GM23338 (cell line): Measurements from ENCODE around the gene MAPKAPK2. TPM values are rescaled to one million over a fixed set of nuclear protein-coding genes. Genes with fewer than 3 reads are reported as not detected.

Source experiments
- CREB1 ChIP-seq: fragments of 250-450 bp; sonication (Bioruptor Pico); IDR thresholded peaks from 2 replicates; pipeline ENCODE4 v1.5.0; 2020; ENCODE audit warnings: low read depth, mild to moderate bottlenecking, moderate library complexity
- ETS1 ChIP-seq: IDR thresholded peaks from 2 replicates; pipeline ENCODE4 v1.6.1; 2016; ENCODE audit warnings: antibody characterized with exemption
- EZH2phosphoT487 ChIP-seq: fragments of 200-600 bp; sonication (generic); IDR thresholded peaks from one replicate; pipeline ENCODE4 v1.8.1; 2018; ENCODE audit warnings: antibody characterized with exemption; ENCODE audit not compliant: unreplicated experiment
- JUNB ChIP-seq: IDR thresholded peaks from one replicate; pipeline ENCODE4 v1.6.1; 2016; ENCODE audit warnings: antibody characterized with exemption; ENCODE audit not compliant: unreplicated experiment
- NANOG ChIP-seq: IDR thresholded peaks from 2 replicates; pipeline ENCODE4 v1.6.1; 2016; ENCODE audit warnings: antibody characterized with exemption, borderline replicate concordance
- POLR2AphosphoS5 ChIP-seq: IDR thresholded peaks from 2 replicates; pipeline ENCODE4 v1.6.1; 2016; ENCODE audit warnings: antibody characterized with exemption, low read depth
- REST ChIP-seq: IDR thresholded peaks from one replicate; pipeline ENCODE4 v1.6.1; 2018; ENCODE audit warnings: antibody characterized with exemption; ENCODE audit not compliant: unreplicated experiment
- ZNF114 ChIP-seq: fragments of 250-450 bp; sonication (Bioruptor Pico); IDR thresholded peaks from 2 replicates; pipeline ENCODE4 v1.5.0; 2020; ENCODE audit warnings: mild to moderate bottlenecking, moderate library complexity
- ZNF331 ChIP-seq: fragments of 250-450 bp; sonication (Bioruptor Pico); IDR thresholded peaks from 2 replicates; pipeline ENCODE4 v1.5.0; 2020; ENCODE audit warnings: low read depth, mild to moderate bottlenecking, moderate library complexity
- ZNF462 ChIP-seq: fragments of 250-450 bp; sonication (Bioruptor Pico); IDR thresholded peaks from 2 replicates; pipeline ENCODE4 v1.5.0; 2020; ENCODE audit warnings: mild to moderate bottlenecking, moderate library complexity
- polyA plus RNA-seq: library from polyadenylated mRNA; unstranded; fragments of >200 nt; fragmentation: Nextera tagmentation; extraction: Ambion mirVana; gene quantifications from 2 replicates; pipeline ENCODE4 v1.2.1, GENCODE V29; 2016
- total RNA-seq: library from RNA; depleted of rRNA; stranded (reverse); fragments of >200 nt; shearing (Covaris generic); gene quantifications from 2 replicates; pipeline ENCODE4 v1.2.3, GENCODE V29; 2014

Gene MAPKAPK2
- total and polyA plus RNA-seq, 2 experiments from 2014 or later = 10.1 to 30.4 TPM

GRCh38 chr1:206770531-206771337 is 86.0 kb downstream of the MAPKAPK2 start, which contains the start of gene IL19 (continued):
- TF ChIP-seq ZNF462 (no peak), NANOG (no peak), ZNF114 (CRISPR knock-in tag) (no peak), CREB1 (no peak), EZH2phosphoT487 (no peak), JUNB (no peak), POLR2AphosphoS5 (no peak), ETS1 (no peak), REST (no peak), ZNF331 (no peak)
